BLaER1 treated with 17β-estradiol and CSF1 and Interleukin-3, amounts not matched to agents 10 nM and 100 nM (cell line): Measurements from ENCODE around the gene HEG1.
A peak's percentile ranks its signal among the peaks of the same experiment; 100 is the strongest.

Source experiments
- H3K27ac ChIP-seq, 11 experiments: shearing (Covaris generic); formaldehyde crosslinking; 2 replicates each; pipeline ENCODE4 v1.8.1; 2022
- H3K27me3 ChIP-seq, 11 experiments: shearing (Covaris generic); formaldehyde crosslinking; 2 replicates each; pipeline ENCODE4 v1.8.1; 2022
- H3K36me3 ChIP-seq, 11 experiments: shearing (Covaris generic); formaldehyde crosslinking; 2 replicates each; pipeline ENCODE4 v1.8.1; 2022
- H3K4me1 ChIP-seq, 10 experiments: shearing (Covaris generic); formaldehyde crosslinking; 2 replicates each; pipeline ENCODE4 v1.8.1; 2022
- H3K4me2 ChIP-seq, 11 experiments: shearing (Covaris generic); formaldehyde crosslinking; 2 replicates each; pipeline ENCODE4 v1.8.1; 2022
- H3K4me3 ChIP-seq, 10 experiments: shearing (Covaris generic); formaldehyde crosslinking; 2 replicates each; pipeline ENCODE4 v1.8.1; 2022
- H3K9ac ChIP-seq, 11 experiments: shearing (Covaris generic); formaldehyde crosslinking; 2 replicates each; pipeline ENCODE4 v1.8.1; 2022
- H3K9me3 ChIP-seq, 11 experiments: shearing (Covaris generic); formaldehyde crosslinking; replicated peaks in 1 of 11; 2 replicates each; pipeline ENCODE4 v1.8.1; 2022
- H4K20me1 ChIP-seq, 11 experiments: shearing (Covaris generic); formaldehyde crosslinking; 2 replicates each; pipeline ENCODE4 v1.8.1; 2022
- Cebpa-rat ChIP-seq, 11 experiments: shearing (Covaris generic); IDR thresholded peaks; 2 replicates each; pipeline ENCODE4 v1.8.1; 2022

Gene HEG1

DNA sequence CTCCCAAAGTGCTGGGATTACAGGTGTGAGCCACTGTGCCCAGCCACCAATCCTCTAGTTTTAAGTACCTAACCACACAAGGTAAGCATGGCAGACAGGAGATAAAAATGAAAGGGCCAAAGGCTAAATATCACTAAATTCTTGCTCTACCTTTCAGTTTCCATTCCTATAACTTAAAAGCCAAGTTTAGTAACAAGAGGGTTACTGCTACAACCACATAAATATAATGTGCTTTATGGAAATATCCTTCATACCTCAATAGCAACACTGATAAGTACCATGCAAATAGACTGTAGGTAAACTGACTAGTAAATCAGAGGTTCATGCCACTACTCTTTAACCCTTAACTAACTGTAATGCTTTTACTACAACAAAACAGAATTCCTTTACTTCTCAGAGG, 82.5 kb downstream of the HEG1 start:
- TF ChIP-seq Cebpa-rat (IDR thresholded peaks at IDR 0.05): no peak
- H3K9me3 ChIP-seq: peaks cover 0 to 9% (median 0%) of the 10 kb centered on the region in 11 experiments; a peak in 2 of 22 replicates

DNA sequence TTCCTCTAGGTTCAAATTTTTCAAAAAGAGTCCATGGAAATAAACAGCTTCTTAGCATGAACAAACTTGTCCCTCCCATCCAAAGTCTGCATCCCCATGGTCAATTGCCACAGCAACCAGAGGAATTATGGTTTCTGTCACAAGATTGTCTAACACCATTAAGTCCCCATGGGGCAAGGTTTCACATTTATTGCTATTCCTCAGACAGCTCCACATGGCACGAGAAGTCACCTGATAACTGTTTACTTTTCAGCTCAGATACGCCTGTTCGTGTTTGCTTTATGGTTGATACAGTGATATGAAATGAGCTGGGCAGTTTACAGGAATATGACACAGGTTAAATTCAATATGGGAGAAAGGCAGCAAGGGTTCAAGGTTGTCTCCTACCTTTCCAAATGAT, 83.3 kb downstream of the HEG1 start:
- Histone ChIP-seq H3K27me3 (no peaks in the 10 kb centered on the region), H3K4me3 (no peak overlapping the region), H3K4me2 (no peak overlapping the region), H3K9me3 (peaks cover 0 to 9% (median 0%) of the 10 kb centered on the region in 11 experiments; a peak in 2 of 22 replicates), H4K20me1 (no peaks in the 10 kb centered on the region), H3K9ac (no peak overlapping the region), H3K4me1 (peaks cover 30 to 32% (median 31%) of the 10 kb centered on the region in 10 experiments), H3K36me3 (peaks cover 10 to 45% (median 19%) of the 10 kb centered on the region in 11 experiments; a peak in 14 of 22 replicates), H3K27ac (no peak overlapping the region)
- no peak for TF ChIP-seq Cebpa-rat (IDR thresholded peaks at IDR 0.05)

More for the DNA sequence above, 82.5 kb downstream of the HEG1 start:
- no peak overlapping the region for H3K9ac ChIP-seq
- H3K27me3 ChIP-seq: no peaks in the 10 kb centered on the region
- H3K36me3 ChIP-seq: peaks cover 10 to 48% (median 19%) of the 10 kb centered on the region in 11 experiments; a peak in 14 of 22 replicates
- no peak overlapping the region for H3K27ac ChIP-seq
- no peak overlapping the region for H3K4me2 ChIP-seq
- H4K20me1 ChIP-seq: no peaks in the 10 kb centered on the region
- no peak overlapping the region for H3K4me3 ChIP-seq
- peaks cover 22 to 24% (median 23%) of the 10 kb centered on the region in 10 experiments for H3K4me1 ChIP-seq

DNA sequence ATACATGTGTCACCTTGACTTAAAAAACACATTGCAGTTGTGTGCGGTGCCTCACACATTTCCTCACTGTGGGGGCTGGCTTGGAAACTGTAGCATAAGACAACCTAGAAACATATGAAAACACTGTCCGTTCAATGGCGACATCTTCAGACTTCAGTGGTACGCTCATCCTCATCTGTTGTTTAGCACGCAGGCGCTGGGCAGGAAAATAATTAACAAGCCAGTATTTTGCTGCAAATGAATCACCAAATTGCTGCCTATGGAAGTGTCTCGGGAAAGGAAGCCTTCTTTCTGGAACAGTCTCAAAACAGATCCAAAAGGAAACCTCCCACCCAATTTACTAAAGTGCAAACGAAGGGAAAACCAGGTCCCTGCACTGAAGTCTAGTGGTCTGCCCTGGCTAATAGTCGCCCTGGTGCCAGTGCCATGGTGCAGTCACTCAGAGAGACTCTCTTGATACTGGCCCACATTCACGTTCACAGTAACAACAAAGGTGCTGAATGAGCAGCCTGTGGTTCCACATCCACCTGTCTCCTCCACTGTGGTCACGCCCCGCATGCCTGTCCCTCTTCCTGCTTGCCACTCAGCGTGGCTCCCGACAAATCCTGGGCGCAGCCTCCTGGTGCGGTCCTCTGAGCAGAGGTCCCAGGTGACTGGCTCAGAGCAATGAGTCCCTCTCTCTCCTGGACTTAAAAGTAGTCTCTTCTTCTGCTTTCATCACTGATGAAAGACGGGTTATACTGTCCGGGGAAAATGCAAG, 85.7 kb downstream of the HEG1 start:
- peak overlapping the region; percentile 63 to 84 (median 67) for H3K4me2 ChIP-seq
- no peak overlapping the region for H3K9ac ChIP-seq
- H3K9me3 ChIP-seq: no peaks in the 10 kb centered on the region
- TF ChIP-seq Cebpa-rat (IDR thresholded peaks at IDR 0.05): no peak
- no peaks in the 10 kb centered on the region for H4K20me1 ChIP-seq
- H3K4me1 ChIP-seq: peaks cover 32 to 54% (median 41%) of the 10 kb centered on the region in 10 experiments
- no peak overlapping the region for H3K4me3 ChIP-seq
- H3K36me3 ChIP-seq: peaks cover 6 to 31% (median 14%) of the 10 kb centered on the region in 11 experiments; a peak in 11 of 22 replicates
- H3K27me3 ChIP-seq: no peaks in the 10 kb centered on the region
- peak overlapping the region in 1 of 11 experiments; percentile 21; a peak in 1 of 22 replicates for H3K27ac ChIP-seq

DNA sequence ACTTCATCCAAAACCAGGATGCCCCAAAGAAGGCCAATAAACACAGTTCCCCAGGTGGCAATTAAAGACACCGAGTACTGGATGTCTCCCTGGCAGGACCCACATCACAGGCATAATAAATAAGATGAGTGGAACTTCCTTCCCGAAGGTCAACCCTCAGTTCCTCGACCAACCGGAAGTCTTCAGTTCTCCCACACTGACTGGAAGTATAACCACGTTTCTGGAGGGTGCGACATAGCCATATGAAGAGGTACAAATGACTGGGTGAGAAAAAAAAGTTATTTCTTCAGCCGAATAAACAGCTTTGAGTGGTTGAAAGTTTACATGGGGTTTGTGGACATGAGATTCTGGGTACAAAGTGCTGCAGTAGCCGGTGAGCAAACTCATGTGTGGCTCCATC, 86.6 kb downstream of the HEG1 start:
- H3K36me3 ChIP-seq: peaks cover 6 to 29% (median 14%) of the 10 kb centered on the region in 11 experiments; a peak in 11 of 22 replicates
- peaks cover 32 to 63% (median 41%) of the 10 kb centered on the region in 10 experiments for H3K4me1 ChIP-seq
- no peak for TF ChIP-seq Cebpa-rat (IDR thresholded peaks at IDR 0.05)
- peak overlapping the region in 2 of 11 experiments; percentile 20 to 21; a peak in 1 of 22 replicates for H3K27ac ChIP-seq
- no peaks in the 10 kb centered on the region for H4K20me1 ChIP-seq
- 0 out of 22 replicates have a peak overlapping the region, but pooled peaks of 1 of the 11 experiments have one; percentile 27 for H3K9ac ChIP-seq
- peak overlapping the region; percentile 63 to 84 (median 67) for H3K4me2 ChIP-seq
- H3K27me3 ChIP-seq: no peaks in the 10 kb centered on the region
- no peaks in the 10 kb centered on the region for H3K9me3 ChIP-seq
- no peak overlapping the region for H3K4me3 ChIP-seq

DNA sequence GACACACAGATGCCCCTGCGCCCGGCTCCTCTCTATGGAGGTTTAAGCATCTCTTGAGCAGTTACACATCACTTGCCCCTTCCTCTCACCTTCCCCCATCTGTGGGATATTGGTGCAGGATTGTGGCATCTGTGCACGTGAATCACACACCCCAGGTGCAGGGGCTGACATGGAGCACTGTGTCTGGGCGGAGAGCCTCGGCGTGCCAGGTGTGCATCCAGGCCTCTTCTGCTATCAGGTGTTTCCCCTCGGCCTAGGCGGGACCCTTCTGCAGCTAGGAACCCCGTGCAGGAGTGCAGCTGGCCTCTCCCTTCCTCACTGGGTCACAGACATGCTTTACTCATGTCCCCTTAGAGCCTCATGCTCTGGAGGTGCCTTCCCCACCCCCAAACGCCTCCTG, 87.8 kb downstream of the HEG1 start:
- peak overlapping the region in 1 of 11 experiments; percentile 70; a peak in 1 of 22 replicates for H3K9ac ChIP-seq
- peaks cover 6 to 20% (median 13%) of the 10 kb centered on the region in 11 experiments; a peak in 10 of 22 replicates for H3K36me3 ChIP-seq
- H3K27me3 ChIP-seq: no peaks in the 10 kb centered on the region
- no peak for TF ChIP-seq Cebpa-rat (IDR thresholded peaks at IDR 0.05)
- H3K9me3 ChIP-seq: no peaks in the 10 kb centered on the region
- peak overlapping the region in 2 of 11 experiments; percentile 45 to 71; a peak in 2 of 22 replicates for H3K27ac ChIP-seq
- H3K4me2 ChIP-seq: peak overlapping the region; percentile 63 to 84 (median 67)
- H3K4me3 ChIP-seq: no peak overlapping the region
- no peaks in the 10 kb centered on the region for H4K20me1 ChIP-seq
- peaks cover 41 to 71% (median 50%) of the 10 kb centered on the region in 10 experiments for H3K4me1 ChIP-seq

DNA sequence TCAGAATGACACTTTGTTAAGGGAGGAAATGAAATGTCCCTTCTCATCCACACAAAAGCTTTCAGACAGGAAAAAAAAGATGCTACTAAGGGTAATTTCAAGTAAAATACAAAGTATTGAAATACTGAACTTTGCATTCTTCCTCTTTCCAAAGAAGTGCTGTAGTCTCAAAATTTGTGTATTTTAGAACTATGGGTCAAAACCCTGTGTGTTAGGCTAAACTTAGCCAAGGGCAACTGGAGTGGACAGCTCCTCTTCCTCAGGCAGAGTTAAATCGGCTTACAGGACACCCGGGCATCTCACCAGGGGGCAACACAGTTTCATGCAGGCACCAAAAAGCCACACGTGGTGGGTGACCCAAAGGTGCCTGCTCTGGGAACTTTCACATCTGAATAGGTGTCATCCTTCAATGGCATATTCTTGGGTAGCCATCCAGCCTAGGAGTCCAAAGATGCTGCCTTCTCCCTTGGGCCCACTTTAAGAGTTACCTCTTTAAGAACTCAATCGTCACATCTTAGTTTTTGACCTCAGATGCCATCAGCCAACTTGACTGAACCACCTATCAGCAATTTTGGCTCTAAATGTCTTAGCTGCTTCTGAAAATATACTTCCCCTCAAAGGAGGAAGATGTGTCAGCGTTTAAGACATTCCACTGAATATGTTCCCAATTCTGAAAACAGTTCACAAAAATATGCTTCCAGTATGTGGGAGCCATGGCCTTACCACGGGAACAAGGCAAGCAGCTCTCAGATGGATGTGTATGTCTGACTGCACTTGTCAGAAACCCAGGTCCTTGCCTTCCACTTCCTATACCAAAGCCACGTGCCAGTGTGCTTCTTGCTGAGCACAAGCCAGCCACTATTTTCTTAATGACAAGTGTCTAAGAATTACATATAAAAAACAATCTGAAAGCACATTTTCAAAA, 89.0 kb downstream of the HEG1 start:
- H3K36me3 ChIP-seq: peaks cover under 1 to 15% (median 7%) of the 10 kb centered on the region in 11 experiments; a peak in 7 of 22 replicates
- peak overlapping the region in 3 of 11 experiments; percentile 12 to 71 (median 45); a peak in 5 of 22 replicates for H3K27ac ChIP-seq
- H3K27me3 ChIP-seq: no peaks in the 10 kb centered on the region
- TF ChIP-seq Cebpa-rat (IDR thresholded peaks at IDR 0.05): no peak
- no peak overlapping the region for H3K4me3 ChIP-seq
- peaks cover 52 to 83% (median 62%) of the 10 kb centered on the region in 10 experiments for H3K4me1 ChIP-seq
- H4K20me1 ChIP-seq: no peaks in the 10 kb centered on the region
- H3K4me2 ChIP-seq: peak overlapping the region in 8 of 11 experiments; percentile 8 to 84 (median 60); a peak in 13 of 22 replicates
- H3K9me3 ChIP-seq: peaks cover 3 to 11% (median 7%) of the 10 kb centered on the region in 11 experiments; a peak in 18 of 22 replicates
- H3K9ac ChIP-seq: peak overlapping the region in 1 of 11 experiments; percentile 46; a peak in 1 of 22 replicates

DNA sequence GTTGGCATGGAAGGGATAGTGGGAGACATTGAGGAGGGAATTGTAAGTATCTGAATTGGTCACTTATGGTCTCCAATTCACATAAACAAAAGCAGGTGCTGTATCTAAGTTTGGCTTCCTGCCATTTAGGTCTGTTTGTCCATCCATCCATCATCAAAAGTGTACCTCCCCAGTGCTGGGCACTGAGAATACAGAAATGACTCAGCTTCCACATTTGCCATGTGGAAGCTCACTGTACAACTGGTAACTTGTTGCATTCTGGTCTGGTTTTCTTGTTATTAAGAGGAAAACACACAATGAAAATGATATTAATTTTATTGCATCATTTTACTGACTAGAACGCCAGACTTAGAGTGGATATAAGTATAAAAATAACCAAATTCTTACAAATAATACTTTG, 90.4 kb downstream of the HEG1 start:
- H3K9ac ChIP-seq: no peak overlapping the region
- H4K20me1 ChIP-seq: no peaks in the 10 kb centered on the region
- no peak overlapping the region; a peak in 1 of 22 replicates for H3K27ac ChIP-seq
- H3K4me3 ChIP-seq: no peak overlapping the region
- H3K9me3 ChIP-seq: peaks cover 3 to 18% (median 15%) of the 10 kb centered on the region in 11 experiments; a peak in 19 of 22 replicates
- peak overlapping the region in 4 of 11 experiments; percentile 0 to 84 (median 70); a peak in 5 of 22 replicates for H3K4me2 ChIP-seq
- peaks cover 0 to 9% (median 5%) of the 10 kb centered on the region in 11 experiments; a peak in 7 of 22 replicates for H3K36me3 ChIP-seq
- no peaks in the 10 kb centered on the region for H3K27me3 ChIP-seq
- H3K4me1 ChIP-seq: peaks cover 55 to 83% (median 66%) of the 10 kb centered on the region in 10 experiments
- TF ChIP-seq Cebpa-rat (IDR thresholded peaks at IDR 0.05): no peak

DNA sequence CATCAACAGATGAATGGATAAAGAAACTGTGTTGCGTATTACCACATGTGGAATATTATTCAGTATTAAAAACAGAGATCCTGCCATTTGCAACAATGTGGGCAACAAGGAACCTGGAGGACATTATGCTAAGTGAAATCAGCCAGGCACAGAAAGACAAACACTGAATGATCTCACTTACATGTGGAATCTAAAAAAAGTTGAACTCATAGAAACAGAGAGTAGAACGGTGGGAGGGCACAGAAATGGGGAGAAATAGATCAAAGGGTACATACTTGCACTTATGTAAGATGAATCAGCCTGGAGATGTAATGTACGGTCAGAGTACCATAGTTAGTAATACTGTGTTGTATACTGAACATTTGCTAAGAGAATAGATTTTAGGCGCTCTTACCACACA, 91.4 kb downstream of the HEG1 start:
- Histone ChIP-seq H3K9ac (no peak overlapping the region), H3K4me3 (no peak overlapping the region), H3K36me3 (no peaks in the 10 kb centered on the region), H4K20me1 (no peaks in the 10 kb centered on the region), H3K4me2 (peak overlapping the region in 2 of 11 experiments; percentile 6 to 67; a peak in 3 of 22 replicates), H3K27me3 (no peaks in the 10 kb centered on the region), H3K9me3 (peaks cover 3 to 18% (median 15%) of the 10 kb centered on the region in 11 experiments; a peak in 19 of 22 replicates), H3K27ac (no peak overlapping the region), H3K4me1 (peaks cover 45 to 73% (median 56%) of the 10 kb centered on the region in 10 experiments)
- TF ChIP-seq Cebpa-rat (IDR thresholded peaks at IDR 0.05): no peak
